ENCODE measurements around the gene SNTG2. TPM values are rescaled to one million over a fixed set of nuclear protein-coding genes. Genes with fewer than 3 reads are reported as not detected.

The SNTG2 gene
- total and polyA plus RNA-seq, 2 donors (not counting 3 experiments of a cell fraction or from before 2014, with no cell fraction given): not detected

DNA sequence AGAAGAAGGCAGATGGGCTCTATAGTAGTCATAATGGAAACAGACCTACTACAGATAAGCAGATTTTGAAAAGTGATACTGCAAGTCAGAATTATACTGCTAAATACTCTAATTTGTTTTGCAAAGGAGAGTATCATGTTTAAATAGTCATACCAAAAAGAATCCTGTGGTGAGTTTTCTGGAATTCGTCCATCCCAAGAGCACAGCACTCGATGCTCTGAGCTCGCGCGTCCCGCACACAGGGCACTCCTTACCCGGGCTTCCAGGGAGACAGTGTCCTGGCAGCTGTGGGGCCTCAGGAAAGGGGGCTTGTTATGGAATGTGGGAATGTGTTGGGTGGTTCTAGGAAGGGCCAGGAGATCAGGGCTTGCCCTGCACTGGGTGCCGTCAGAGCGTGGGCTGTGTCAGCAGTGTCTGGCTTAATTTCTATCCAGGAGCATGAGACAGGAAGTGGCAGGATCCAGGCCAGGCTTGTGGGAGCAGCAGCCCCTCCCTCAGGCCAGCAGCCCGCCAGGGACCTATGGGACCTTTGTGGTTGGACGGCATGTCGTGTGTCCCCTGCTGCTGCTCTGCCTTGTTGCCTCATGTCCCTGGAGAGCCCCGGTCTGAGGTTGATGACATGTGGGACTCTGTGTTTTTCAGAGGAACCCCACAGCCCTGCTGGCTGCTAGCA is 269.4 kb downstream of the SNTG2 start:
- POLR2A ChIA-PET: no interaction called here
- CTCF ChIA-PET: no interaction called here
- TF ChIP-seq EZH2 (IDR thresholded peaks at IDR 0.05; ENCODE audit: borderline replicate concordance, low read depth, low read length, severe bottlenecking) (no peak), GATA2 (IDR thresholded peaks at IDR 0.05; ENCODE audit: insufficient read depth, insufficient read length, low read depth, low read length) (no peak), MYC (IDR thresholded peaks at IDR 0.05; ENCODE audit: low read depth, low read length) (no peak), JUN (IDR thresholded peaks at IDR 0.05; ENCODE audit: borderline replicate concordance, insufficient read depth, insufficient read length, low read depth) (no peak), POLR2A (IDR thresholded peaks at IDR 0.05; ENCODE audit: low read depth, low read length) (no peak)
- TF ChIP-seq, protein P1, sequence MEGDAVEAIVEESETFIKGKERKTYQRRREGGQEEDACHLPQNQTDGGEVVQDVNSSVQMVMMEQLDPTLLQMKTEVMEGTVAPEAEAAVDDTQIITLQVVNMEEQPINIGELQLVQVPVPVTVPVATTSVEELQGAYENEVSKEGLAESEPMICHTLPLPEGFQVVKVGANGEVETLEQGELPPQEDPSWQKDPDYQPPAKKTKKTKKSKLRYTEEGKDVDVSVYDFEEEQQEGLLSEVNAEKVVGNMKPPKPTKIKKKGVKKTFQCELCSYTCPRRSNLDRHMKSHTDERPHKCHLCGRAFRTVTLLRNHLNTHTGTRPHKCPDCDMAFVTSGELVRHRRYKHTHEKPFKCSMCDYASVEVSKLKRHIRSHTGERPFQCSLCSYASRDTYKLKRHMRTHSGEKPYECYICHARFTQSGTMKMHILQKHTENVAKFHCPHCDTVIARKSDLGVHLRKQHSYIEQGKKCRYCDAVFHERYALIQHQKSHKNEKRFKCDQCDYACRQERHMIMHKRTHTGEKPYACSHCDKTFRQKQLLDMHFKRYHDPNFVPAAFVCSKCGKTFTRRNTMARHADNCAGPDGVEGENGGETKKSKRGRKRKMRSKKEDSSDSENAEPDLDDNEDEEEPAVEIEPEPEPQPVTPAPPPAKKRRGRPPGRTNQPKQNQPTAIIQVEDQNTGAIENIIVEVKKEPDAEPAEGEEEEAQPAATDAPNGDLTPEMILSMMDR (IDR thresholded peaks at IDR 0.05; ENCODE audit: extremely low read depth in 1 of 2, insufficient read depth in 1 of 2, low read depth in 1 of 2, low read length in 2 of 2): no peak
- TF ChIP-seq, protein P2, sequence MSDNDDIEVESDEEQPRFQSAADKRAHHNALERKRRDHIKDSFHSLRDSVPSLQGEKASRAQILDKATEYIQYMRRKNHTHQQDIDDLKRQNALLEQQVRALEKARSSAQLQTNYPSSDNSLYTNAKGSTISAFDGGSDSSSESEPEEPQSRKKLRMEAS (IDR thresholded peaks at IDR 0.05; ENCODE audit: insufficient read depth, insufficient read length): no peak
- H3K4me1 ChIP-seq (ENCODE audit: control insufficient read depth, extremely low read depth, insufficient read depth, low read length): no peaks in the 10 kb centered on the region
- dilution Hi-C loops (cut with MboI; ENCODE audit: extremely low pct_ligation_motif_present, low sequenced_read_pairs): no loop called here
- H3K36me3 ChIP-seq (ENCODE audit: control insufficient read depth in 2 of 2, extremely low read depth in 1 of 2, insufficient read depth in 2 of 2, low read length in 2 of 2): no peaks in the 10 kb centered on the region
- FAIRE-seq (no peak), DNase-seq (ENCODE audit: low read depth, low spot score) (no peak)
- no TSS peak for BruUV-seq (replicated peaks)
- H3K9ac ChIP-seq (replicated peaks; ENCODE audit: extremely low read depth, insufficient read depth, low read length): no peak overlapping the region
- H2AFZ ChIP-seq (ENCODE audit: low read depth, low read length): no peak overlapping the region
- intact Hi-C loops (cut with micrococcal nuclease): no loop called here
- H3K9me1 ChIP-seq (replicated peaks; ENCODE audit: control insufficient read depth, extremely low read depth, insufficient read depth, low read length): no peaks in the 10 kb centered on the region
- no peaks in the 10 kb centered on the region for H3K27me3 ChIP-seq (ENCODE audit: control insufficient read depth in 2 of 2, insufficient read depth in 2 of 2, low read length in 2 of 2)
- no peak overlapping the region for H3K27ac ChIP-seq (ENCODE audit: insufficient read depth, low read depth, low read length)
- H3K9me3 ChIP-seq (replicated peaks; ENCODE audit: control insufficient read depth, insufficient read depth, low read length): peaks cover 10% of the 10 kb centered on the region
- no peak overlapping the region for H3K4me2 ChIP-seq (ENCODE audit: insufficient read depth, low read length)
- H3K4me3 ChIP-seq (replicated peaks in 1 of 3; ENCODE audit: insufficient read depth in 1 of 3, low read depth in 1 of 3, low read length in 3 of 3): no peak overlapping the region
- H3K79me2 ChIP-seq (ENCODE audit: control insufficient read depth, insufficient read depth, low read length): no peaks in the 10 kb centered on the region
- H4K20me1 ChIP-seq (replicated peaks; ENCODE audit: control insufficient read depth, extremely low read depth, insufficient read depth, low read length): no peaks in the 10 kb centered on the region
